ENCODE results near the gene GPATCH2L.
A peak's percentile ranks its signal among the peaks of the same experiment; 100 is the strongest.

GPATCH2L gene

GRCh38 chr14:76121089-76121748 is 30.5 kb upstream of the GPATCH2L start:
- TF ChIP-seq SPI1 (IDR thresholded peaks at IDR 0.05; ENCODE audit: borderline replicate concordance, low read depth) = no peak
- H3K27me3 ChIP-seq (ENCODE audit: insufficient read depth, poor library complexity, severe bottlenecking) = no peaks in the 10 kb centered on the region
- H3K4me3 ChIP-seq (replicated peaks; ENCODE audit: insufficient read depth, low read length) = no peak overlapping the region
- H3K27ac ChIP-seq (replicated peaks) = no peak overlapping the region
- no peak for DNase-seq (ENCODE audit: low read depth in 1 of 2, low spot score in 1 of 2)

DNA sequence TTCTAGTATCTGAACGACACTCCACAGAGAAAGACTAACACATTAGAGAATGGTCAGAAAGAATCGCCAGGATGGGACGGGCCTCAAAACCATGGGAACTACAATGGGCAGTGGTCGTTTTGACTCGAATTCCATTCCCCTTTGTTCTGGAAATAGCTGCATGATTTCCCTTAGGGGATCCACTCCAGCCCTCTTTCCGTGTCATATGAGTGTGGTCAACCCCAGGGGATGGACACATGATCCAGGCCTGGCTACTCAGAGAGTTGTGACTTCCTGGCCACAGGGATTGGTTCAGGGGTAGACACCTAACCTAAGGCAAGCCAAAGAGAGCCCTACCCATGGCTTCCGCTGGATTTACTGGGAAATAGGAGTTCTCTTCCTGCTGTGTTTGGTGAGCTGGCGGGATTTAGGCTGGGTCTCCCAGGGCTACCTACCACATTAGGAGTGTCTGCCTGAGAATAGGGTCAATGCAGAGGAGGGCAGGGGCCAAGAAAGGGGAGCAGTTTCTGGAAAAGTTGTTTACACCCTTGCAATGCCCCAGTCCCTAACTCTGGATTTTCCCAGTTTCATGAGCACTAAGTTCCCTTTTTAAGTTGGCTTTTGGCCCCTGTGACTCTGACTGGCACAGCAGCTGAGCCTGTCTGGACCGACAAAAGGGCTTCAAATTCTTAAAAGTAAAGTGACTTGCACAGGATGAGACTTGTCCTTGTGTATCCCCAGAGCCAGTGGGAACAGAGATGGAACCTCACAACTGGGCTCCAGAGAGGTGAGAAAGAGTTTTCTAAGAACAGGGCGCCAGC is 28.1 kb upstream of the GPATCH2L start:
- Histone ChIP-seq H3K27me3 (ENCODE audit: insufficient read depth, poor library complexity, severe bottlenecking) (no peaks in the 10 kb centered on the region), H3K4me3 (replicated peaks; ENCODE audit: insufficient read depth, low read length) (no peak overlapping the region), H3K27ac (replicated peaks) (no peak overlapping the region)
- TF ChIP-seq POLR2AphosphoS5 (IDR thresholded peaks at IDR 0.05; ENCODE audit: low read depth) (no peak), SPI1 (IDR thresholded peaks at IDR 0.05; ENCODE audit: borderline replicate concordance, low read depth) (no peak), REST (IDR thresholded peaks at IDR 0.05; ENCODE audit: insufficient replicate concordance, low read depth) (no peak), GABPA (IDR thresholded peaks at IDR 0.05; ENCODE audit: low read depth) (no peak)
- TF ChIP-seq, protein P1, sequence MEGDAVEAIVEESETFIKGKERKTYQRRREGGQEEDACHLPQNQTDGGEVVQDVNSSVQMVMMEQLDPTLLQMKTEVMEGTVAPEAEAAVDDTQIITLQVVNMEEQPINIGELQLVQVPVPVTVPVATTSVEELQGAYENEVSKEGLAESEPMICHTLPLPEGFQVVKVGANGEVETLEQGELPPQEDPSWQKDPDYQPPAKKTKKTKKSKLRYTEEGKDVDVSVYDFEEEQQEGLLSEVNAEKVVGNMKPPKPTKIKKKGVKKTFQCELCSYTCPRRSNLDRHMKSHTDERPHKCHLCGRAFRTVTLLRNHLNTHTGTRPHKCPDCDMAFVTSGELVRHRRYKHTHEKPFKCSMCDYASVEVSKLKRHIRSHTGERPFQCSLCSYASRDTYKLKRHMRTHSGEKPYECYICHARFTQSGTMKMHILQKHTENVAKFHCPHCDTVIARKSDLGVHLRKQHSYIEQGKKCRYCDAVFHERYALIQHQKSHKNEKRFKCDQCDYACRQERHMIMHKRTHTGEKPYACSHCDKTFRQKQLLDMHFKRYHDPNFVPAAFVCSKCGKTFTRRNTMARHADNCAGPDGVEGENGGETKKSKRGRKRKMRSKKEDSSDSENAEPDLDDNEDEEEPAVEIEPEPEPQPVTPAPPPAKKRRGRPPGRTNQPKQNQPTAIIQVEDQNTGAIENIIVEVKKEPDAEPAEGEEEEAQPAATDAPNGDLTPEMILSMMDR (IDR thresholded peaks at IDR 0.05; ENCODE audit: insufficient read depth, low read length) = no peak
- DNase-seq (ENCODE audit: low read depth in 1 of 2, low spot score in 1 of 2) = no peak

DNA sequence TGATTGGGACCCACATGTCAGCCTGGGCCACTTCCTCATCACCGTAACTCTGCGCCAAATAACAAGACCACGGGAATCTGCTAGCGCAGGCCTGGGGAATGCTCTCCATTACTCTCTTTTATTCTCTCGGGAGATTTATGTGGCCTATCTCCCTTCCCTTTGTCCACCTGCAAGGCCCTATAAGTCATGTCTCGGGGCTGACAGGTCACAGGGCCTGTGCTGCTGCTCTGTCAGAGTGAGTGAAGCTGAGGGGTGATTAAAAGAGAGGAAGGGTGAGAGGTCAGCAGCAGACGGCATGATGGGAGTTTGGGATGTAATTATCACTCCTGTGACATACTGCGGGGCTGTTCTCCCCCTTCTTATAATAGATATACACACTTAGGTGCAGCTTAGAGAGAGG is 26.2 kb upstream of the GPATCH2L start:
- H3K27ac ChIP-seq (replicated peaks) = no peak overlapping the region
- DNase-seq (ENCODE audit: low read depth in 1 of 2, low spot score in 1 of 2) = no peak
- H3K4me3 ChIP-seq (replicated peaks; ENCODE audit: insufficient read depth, low read length) = no peak overlapping the region
- no peak for TF ChIP-seq GABPA (IDR thresholded peaks at IDR 0.05; ENCODE audit: low read depth)
- TF ChIP-seq SPI1 (IDR thresholded peaks at IDR 0.05; ENCODE audit: borderline replicate concordance, low read depth) = no peak
- TF ChIP-seq, protein P1 (IDR thresholded peaks at IDR 0.05; ENCODE audit: insufficient read depth, low read length) = no peak
- TF ChIP-seq REST (IDR thresholded peaks at IDR 0.05; ENCODE audit: insufficient replicate concordance, low read depth) = no peak
- TF ChIP-seq POLR2AphosphoS5 (IDR thresholded peaks at IDR 0.05; ENCODE audit: low read depth) = no peak
- no peaks in the 10 kb centered on the region for H3K27me3 ChIP-seq (ENCODE audit: insufficient read depth, poor library complexity, severe bottlenecking)

- Histone ChIP-seq H3K27me3 (ENCODE audit: insufficient read depth, poor library complexity, severe bottlenecking) (no peaks in the 10 kb centered on the region), H3K27ac (replicated peaks) (no peak overlapping the region), H3K4me3 (replicated peaks; ENCODE audit: insufficient read depth, low read length) (no peak overlapping the region)
- TF ChIP-seq POLR2AphosphoS5 (IDR thresholded peaks at IDR 0.05; ENCODE audit: low read depth) (no peak), SPI1 (IDR thresholded peaks at IDR 0.05; ENCODE audit: borderline replicate concordance, low read depth) (no peak), REST (IDR thresholded peaks at IDR 0.05; ENCODE audit: insufficient replicate concordance, low read depth) (no peak), GABPA (IDR thresholded peaks at IDR 0.05; ENCODE audit: low read depth) (no peak)
- TF ChIP-seq, protein P1 (IDR thresholded peaks at IDR 0.05; ENCODE audit: insufficient read depth, low read length) = no peak
- peak; percentile 18 to 36 for DNase-seq (ENCODE audit: low read depth in 1 of 2, low spot score in 1 of 2)
Measured at GRCh38 chr14:76126076-76126475, 25.6 kb upstream of the GPATCH2L start.
